Measurements from ENCODE around the gene CDKN1B.

The CDKN1B gene

DNA sequence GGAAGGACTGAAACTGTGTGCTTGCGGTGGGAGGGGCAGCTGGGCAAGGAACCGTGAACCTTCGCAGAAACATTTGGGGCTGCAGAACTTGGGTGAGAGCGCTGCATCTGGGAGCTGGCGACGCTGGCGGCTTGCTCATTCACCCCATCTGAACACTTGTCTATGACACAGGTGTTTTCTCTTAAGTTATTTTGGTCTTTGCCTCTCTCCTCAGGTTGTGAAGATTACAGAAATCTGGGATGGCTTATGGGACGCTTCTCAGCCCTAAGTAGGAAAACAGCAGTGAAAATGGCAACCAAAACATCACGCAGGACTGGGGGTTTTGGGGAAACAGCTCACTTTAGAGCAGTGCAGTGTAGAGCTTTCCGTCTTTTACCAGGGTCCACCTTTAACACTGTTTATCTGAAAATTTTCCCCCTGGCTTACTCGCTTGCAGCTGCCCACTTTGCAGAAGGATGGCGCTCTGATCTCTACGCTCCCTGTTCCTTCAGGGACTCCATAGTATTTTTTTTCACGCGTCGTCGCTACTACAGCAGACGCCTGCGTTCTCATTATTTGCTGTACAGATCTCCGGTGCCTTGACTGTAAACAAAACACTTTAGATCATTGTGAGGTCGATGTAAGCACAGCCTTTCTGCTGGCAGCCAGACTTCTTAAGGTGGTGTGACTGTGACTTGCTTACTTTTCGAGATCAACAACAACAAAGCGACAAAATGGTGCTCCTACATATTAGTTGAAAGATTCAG lies 2.7 kb upstream of the CDKN1B start:
- Histone ChIP-seq H3K27ac (peak overlapping the region; percentile 98), H3K4me3 (IDR thresholded peaks at IDR 0.05; ENCODE audit: insufficient read depth, low read depth, low read length) (no peak overlapping the region), H3K36me3 (ENCODE audit: insufficient read depth) (peaks cover 11% of the 10 kb centered on the region; the same call in 1 of the 2 replicates), H3K4me1 (ENCODE audit: low read depth, poor library complexity, severe bottlenecking) (peaks cover 23% of the 10 kb centered on the region), H3K79me2 (ENCODE audit: insufficient read depth, low read depth) (peaks cover 54% of the 10 kb centered on the region), H3K9ac (peak overlapping the region; percentile 98), H3K27me3 (ENCODE audit: insufficient read depth, low read depth) (no peaks in the 10 kb centered on the region), H4K20me1 (ENCODE audit: insufficient read depth) (no peaks in the 10 kb centered on the region), H2AFZ (ENCODE audit: low read depth) (no peak overlapping the region), H3K4me2 (peak overlapping the region; percentile 100)
- TF ChIP-seq, protein P1, sequence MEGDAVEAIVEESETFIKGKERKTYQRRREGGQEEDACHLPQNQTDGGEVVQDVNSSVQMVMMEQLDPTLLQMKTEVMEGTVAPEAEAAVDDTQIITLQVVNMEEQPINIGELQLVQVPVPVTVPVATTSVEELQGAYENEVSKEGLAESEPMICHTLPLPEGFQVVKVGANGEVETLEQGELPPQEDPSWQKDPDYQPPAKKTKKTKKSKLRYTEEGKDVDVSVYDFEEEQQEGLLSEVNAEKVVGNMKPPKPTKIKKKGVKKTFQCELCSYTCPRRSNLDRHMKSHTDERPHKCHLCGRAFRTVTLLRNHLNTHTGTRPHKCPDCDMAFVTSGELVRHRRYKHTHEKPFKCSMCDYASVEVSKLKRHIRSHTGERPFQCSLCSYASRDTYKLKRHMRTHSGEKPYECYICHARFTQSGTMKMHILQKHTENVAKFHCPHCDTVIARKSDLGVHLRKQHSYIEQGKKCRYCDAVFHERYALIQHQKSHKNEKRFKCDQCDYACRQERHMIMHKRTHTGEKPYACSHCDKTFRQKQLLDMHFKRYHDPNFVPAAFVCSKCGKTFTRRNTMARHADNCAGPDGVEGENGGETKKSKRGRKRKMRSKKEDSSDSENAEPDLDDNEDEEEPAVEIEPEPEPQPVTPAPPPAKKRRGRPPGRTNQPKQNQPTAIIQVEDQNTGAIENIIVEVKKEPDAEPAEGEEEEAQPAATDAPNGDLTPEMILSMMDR (conservative IDR thresholded peaks at IDR 0.05; ENCODE audit: low read depth, low read length): peak; percentile 41; the same call in 1 of the 2 replicates

DNA sequence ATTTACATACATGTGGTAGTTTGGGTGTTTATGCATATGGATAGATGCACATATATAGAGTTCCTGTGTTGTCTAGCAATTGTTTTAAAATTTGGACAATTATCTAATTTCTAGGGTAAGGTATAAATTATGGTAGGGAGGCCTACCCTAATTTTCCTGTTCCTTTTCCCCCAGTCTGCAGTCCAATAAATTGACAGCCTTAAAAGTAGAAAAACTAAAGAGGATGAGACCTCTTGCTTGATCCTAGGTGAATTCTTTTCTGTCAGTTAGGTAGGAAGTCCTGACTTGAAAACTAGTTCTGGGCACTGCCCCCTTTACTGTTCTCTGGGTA lies 2.1 kb upstream of the CDKN1B start:
- no peak overlapping the region for H2AFZ ChIP-seq (ENCODE audit: low read depth)
- peak overlapping the region; percentile 98 for H3K27ac ChIP-seq
- peak overlapping the region; percentile 98 for H3K9ac ChIP-seq
- H3K27me3 ChIP-seq (ENCODE audit: insufficient read depth, low read depth): no peaks in the 10 kb centered on the region
- TF ChIP-seq, protein P1 (conservative IDR thresholded peaks at IDR 0.05; ENCODE audit: low read depth, low read length): 0 out of 2 replicates have a peak, but pooled peaks have one; percentile 8
- H3K4me3 ChIP-seq (IDR thresholded peaks at IDR 0.05; ENCODE audit: insufficient read depth, low read depth, low read length): no peak overlapping the region
- H3K79me2 ChIP-seq (ENCODE audit: insufficient read depth, low read depth): peaks cover 60% of the 10 kb centered on the region
- peak overlapping the region; percentile 100 for H3K4me2 ChIP-seq
- no peaks in the 10 kb centered on the region for H4K20me1 ChIP-seq (ENCODE audit: insufficient read depth)
- H3K36me3 ChIP-seq (ENCODE audit: insufficient read depth): peaks cover 17% of the 10 kb centered on the region; the same call in 1 of the 2 replicates
- H3K4me1 ChIP-seq (ENCODE audit: low read depth, poor library complexity, severe bottlenecking): peaks cover 23% of the 10 kb centered on the region

DNA sequence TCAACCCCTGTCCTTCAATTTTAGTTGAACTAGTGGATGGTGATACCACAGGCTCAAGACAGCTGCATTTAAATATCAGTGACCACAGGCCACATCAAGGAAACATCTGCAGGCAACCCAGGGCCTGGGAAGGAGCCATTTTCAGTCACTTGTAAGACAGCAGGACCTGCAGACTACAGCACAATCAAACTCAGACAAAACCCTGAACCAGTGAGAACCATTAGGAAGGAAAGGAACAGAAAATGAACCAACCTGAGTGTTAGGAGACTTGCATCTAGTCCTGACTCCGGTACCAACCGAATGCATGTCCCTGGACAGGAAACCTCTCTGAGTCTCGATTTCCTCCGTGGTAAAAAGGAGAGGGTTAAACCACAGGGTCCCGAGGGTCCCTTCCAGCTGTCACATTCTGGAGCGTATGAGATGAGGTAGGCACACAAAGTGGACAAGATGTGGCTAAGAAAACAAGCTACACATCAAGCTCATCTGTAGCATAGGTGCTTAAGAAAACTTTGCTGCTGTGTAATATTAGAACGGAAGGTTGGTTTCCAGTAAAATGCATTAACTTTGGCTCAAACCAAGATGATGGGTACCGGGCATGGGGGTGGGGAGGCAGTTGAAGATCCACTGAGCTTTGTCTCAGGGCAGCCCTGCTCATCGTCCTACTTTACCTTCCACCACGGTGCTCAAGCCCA lies 1.6 kb upstream of the CDKN1B start:
- Histone ChIP-seq H3K9ac (peak overlapping the region; percentile 98), H3K27me3 (ENCODE audit: insufficient read depth, low read depth) (no peaks in the 10 kb centered on the region), H3K79me2 (ENCODE audit: insufficient read depth, low read depth) (peaks cover 65% of the 10 kb centered on the region), H3K4me1 (ENCODE audit: low read depth, poor library complexity, severe bottlenecking) (peaks cover 23% of the 10 kb centered on the region), H3K36me3 (ENCODE audit: insufficient read depth) (peaks cover 20% of the 10 kb centered on the region; the same call in 1 of the 2 replicates), H3K27ac (peak overlapping the region; percentile 98), H3K4me2 (peak overlapping the region; percentile 100), H3K4me3 (IDR thresholded peaks at IDR 0.05; ENCODE audit: insufficient read depth, low read depth, low read length) (no peak overlapping the region), H2AFZ (ENCODE audit: low read depth) (no peak overlapping the region), H4K20me1 (ENCODE audit: insufficient read depth) (no peaks in the 10 kb centered on the region)
- TF ChIP-seq, protein P1 (conservative IDR thresholded peaks at IDR 0.05; ENCODE audit: low read depth, low read length): no peak

DNA sequence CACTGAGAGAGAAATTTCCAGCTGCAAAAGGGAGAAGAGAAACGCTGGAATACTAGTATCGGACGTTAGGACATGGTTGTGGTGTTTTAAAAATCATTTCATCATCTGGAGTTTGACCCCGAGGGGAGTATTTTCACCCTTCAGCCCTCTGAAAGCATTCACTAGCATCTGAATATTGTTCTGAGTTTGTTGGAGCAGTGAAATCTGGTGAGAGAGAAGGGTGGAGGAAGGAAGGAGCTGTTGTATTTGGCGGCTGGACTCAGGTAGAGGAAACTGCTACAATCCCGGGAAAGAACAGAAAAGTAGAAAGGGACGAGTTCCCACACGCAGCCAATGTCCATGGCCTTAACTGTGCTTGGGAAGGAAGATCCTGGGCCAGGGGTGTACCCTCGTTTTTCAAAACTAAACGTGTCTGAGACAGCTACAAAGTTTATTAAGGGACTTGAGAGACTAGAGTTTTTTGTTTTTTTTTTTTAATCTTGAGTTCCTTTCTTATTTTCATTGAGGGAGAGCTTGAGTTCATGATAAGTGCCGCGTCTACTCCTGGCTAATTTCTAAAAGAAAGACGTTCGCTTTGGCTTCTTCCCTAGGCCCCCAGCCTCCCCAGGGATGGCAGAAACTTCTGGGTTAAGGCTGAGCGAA lies 896 bp upstream of the CDKN1B start:
- Histone ChIP-seq H3K9ac (peak overlapping the region; percentile 98), H3K79me2 (ENCODE audit: insufficient read depth, low read depth) (peaks cover 72% of the 10 kb centered on the region), H3K4me2 (peak overlapping the region; percentile 100), H2AFZ (ENCODE audit: low read depth) (no peak overlapping the region), H4K20me1 (ENCODE audit: insufficient read depth) (no peaks in the 10 kb centered on the region), H3K27me3 (ENCODE audit: insufficient read depth, low read depth) (no peaks in the 10 kb centered on the region), H3K4me1 (ENCODE audit: low read depth, poor library complexity, severe bottlenecking) (peaks cover 23% of the 10 kb centered on the region), H3K4me3 (IDR thresholded peaks at IDR 0.05; ENCODE audit: insufficient read depth, low read depth, low read length) (no peak overlapping the region), H3K27ac (peak overlapping the region; percentile 98), H3K36me3 (ENCODE audit: insufficient read depth) (peaks cover 24% of the 10 kb centered on the region; the same call in 1 of the 2 replicates)
- TF ChIP-seq, protein P1 (conservative IDR thresholded peaks at IDR 0.05; ENCODE audit: low read depth, low read length): no peak
